Keratinocyte (primary cell): ENCODE results near the gene SEPTIN10. TPM values are rescaled to one million over a fixed set of nuclear protein-coding genes. Genes with fewer than 3 reads are reported as not detected.

Source experiments
- DNase-seq: peaks from one replicate; pipeline ENCODE4 v3.0.0-alpha.2; 2011; ENCODE audit warnings: low read depth, missing footprints, low spot score
- FAIRE-seq: peaks from 2 replicates; lab custom pipeline; 2011; peaks lifted over from hg19 to GRCh38; lab: Jason Lieb, UNC
- H2AFZ ChIP-seq: 2 replicates; pipeline ENCODE4 v1.6.0; 2012; ENCODE audit warnings: low read length, control low read depth, inconsistent platforms; ENCODE audit not compliant: control insufficient read depth
- H3K27ac ChIP-seq: 2 replicates; pipeline ENCODE4 v1.5.1; 2011; ENCODE audit warnings: low read length; ENCODE audit not compliant: control insufficient read depth, insufficient read depth
- H3K27me3 ChIP-seq: 3 replicates; pipeline ENCODE4 v1.6.0; 2011; ENCODE audit warnings: low read length; ENCODE audit not compliant: control insufficient read depth, insufficient read depth; ENCODE audit errors: extremely low read depth
- H3K36me3 ChIP-seq, 2 experiments: 2 replicates in 1 of 2; 3 replicates in 1 of 2; pipeline ENCODE4 v1.5.1; 2011; ENCODE audit warnings: low read length in 2 of 2, mild to moderate bottlenecking in 1 of 2; ENCODE audit not compliant: control insufficient read depth in 2 of 2, insufficient read depth in 2 of 2; ENCODE audit errors: extremely low read depth in 1 of 2
- H3K4me1 ChIP-seq: 3 replicates; pipeline ENCODE4 v1.5.1; 2011; ENCODE audit warnings: low read length; ENCODE audit not compliant: control insufficient read depth, insufficient read depth; ENCODE audit errors: extremely low read depth
- H3K4me2 ChIP-seq: 3 replicates; pipeline ENCODE4 v1.6.0; 2011; ENCODE audit warnings: low read depth, low read length; ENCODE audit not compliant: control insufficient read depth, insufficient read depth; ENCODE audit errors: extremely low read depth
- H3K4me3 ChIP-seq, 3 experiments: fragments of 200-600 bp in 1 of 3; sonication (generic) in 1 of 3; 2 replicates in 2 of 3; 3 replicates in 1 of 3; pipeline ENCODE4 v1.5.1; 2011 to 2016; ENCODE audit warnings: low read length in 3 of 3, mild to moderate bottlenecking in 3 of 3, control low read depth in 2 of 3, inconsistent platforms in 1 of 3, low read depth in 1 of 3, mixed read lengths in 1 of 3, mixed run types in 1 of 3, moderate library complexity in 1 of 3; ENCODE audit not compliant: control insufficient read depth in 2 of 3, insufficient read depth in 2 of 3; ENCODE audit errors: extremely low read depth in 1 of 3
- H3K79me2 ChIP-seq: 2 replicates; pipeline ENCODE4 v1.6.0; 2012; ENCODE audit warnings: low read length; ENCODE audit not compliant: control insufficient read depth, insufficient read depth
- H3K9ac ChIP-seq: 3 replicates; pipeline ENCODE4 v1.6.0; 2011; ENCODE audit warnings: low read length; ENCODE audit not compliant: control insufficient read depth, insufficient read depth; ENCODE audit errors: extremely low read depth
- H3K9me1 ChIP-seq: 3 replicates; pipeline ENCODE4 v1.6.0; 2011; ENCODE audit warnings: low read length; ENCODE audit not compliant: control insufficient read depth, insufficient read depth; ENCODE audit errors: extremely low read depth
- H3K9me3 ChIP-seq: 2 replicates; pipeline ENCODE4 v1.5.1; 2012; ENCODE audit warnings: low read depth, low read length; ENCODE audit not compliant: control insufficient read depth
- H4K20me1 ChIP-seq: 3 replicates; pipeline ENCODE4 v1.6.0; 2011; ENCODE audit warnings: low read length; ENCODE audit not compliant: control insufficient read depth, insufficient read depth; ENCODE audit errors: extremely low read depth
- CTCF ChIP-seq, 3 experiments: IDR thresholded peaks in 1 of 3; conservative IDR thresholded peaks in 1 of 3; optimal IDR thresholded peaks in 1 of 3; 2 replicates in 2 of 3; 3 replicates in 1 of 3; pipeline versions ENCODE3 to v1.5.1; 2011; ENCODE audit warnings: low read length in 3 of 3, mild to moderate bottlenecking in 3 of 3, moderate library complexity in 2 of 3, control low read depth in 1 of 3, inconsistent platforms in 1 of 3; ENCODE audit not compliant: insufficient read depth in 2 of 3; ENCODE audit errors: extremely low read depth in 1 of 3
- EZH2 ChIP-seq: IDR thresholded peaks from one replicate; pipeline ENCODE4 v1.6.1; 2012; ENCODE audit warnings: inconsistent platforms, mild to moderate bottlenecking, low read length, moderate library complexity
- dilution Hi-C: fragments of 300-500 bp; cut with MboI; formaldehyde crosslinking; loops from one replicate; pipeline ENCODE4 v1.7.0; 2020; ENCODE audit warnings: low sequenced_read_pairs; ENCODE audit not compliant: extremely low pct_ligation_motif_present
- polyA plus RNA-seq, 5 experiments: library from polyadenylated mRNA; depleted of rRNA in 3 of 5; stranded (reverse) in 3 of 5; stranded (forward) in 1 of 5; unstranded in 1 of 5; fragments of >200 nt; gene quantifications; 1 replicate in 1 of 5; 2 replicates in 3 of 5; 3 replicates in 1 of 5; pipeline versions ENCODE4 v1.2.1 to v1.2.3, GENCODE V29; 2011 to 2012; ENCODE audit warnings: missing spikeins in 2 of 5, low read depth in 1 of 5, low replicate concordance in 1 of 5

Gene SEPTIN10
- polyA plus RNA-seq, 1 donor (not counting 4 experiments of a cell fraction or from before 2014, with no cell fraction given) = 72.6 TPM

GRCh38 chr2:109623923-109624322 is 10.2 kb upstream of the SEPTIN10 start:
- Histone ChIP-seq H3K27me3 (no peaks in the 10 kb centered on the region), H3K9ac (no peak overlapping the region), H3K4me3 (no peak overlapping the region), H3K9me1 (no peaks in the 10 kb centered on the region), H3K79me2 (no peaks in the 10 kb centered on the region), H3K9me3 (no peaks in the 10 kb centered on the region), H3K4me2 (no peak overlapping the region), H2AFZ (no peak overlapping the region), H4K20me1 (no peaks in the 10 kb centered on the region), H3K4me1 (peaks cover 2% of the 10 kb centered on the region), H3K27ac (no peak overlapping the region), H3K36me3 (peaks cover 0 to 3% of the 10 kb centered on the region in 2 experiments)
- DNase-seq (no peak), FAIRE-seq (no peak)
- dilution Hi-C loops = no loop called here
- TF ChIP-seq EZH2 = no peak
- no peak for TF ChIP-seq CTCF (optimal IDR thresholded peaks at IDR 0.05 in 1 of 3, IDR thresholded peaks at IDR 0.05 in 1 of 3, conservative IDR thresholded peaks at IDR 0.05 in 1 of 3; ENCODE audit: extremely low read depth in 1 of 3, insufficient read depth in 2 of 3, low read length in 3 of 3)

GRCh38 chr2:109623297-109623696 is 9.5 kb upstream of the SEPTIN10 start:
- H3K79me2 ChIP-seq = peaks cover 4% of the 10 kb centered on the region
- no peaks in the 10 kb centered on the region for H3K27me3 ChIP-seq
- H3K9me3 ChIP-seq = no peaks in the 10 kb centered on the region
- no peak overlapping the region for H3K4me3 ChIP-seq
- H3K27ac ChIP-seq = no peak overlapping the region
- no peak overlapping the region for H3K9ac ChIP-seq
- H3K4me2 ChIP-seq = no peak overlapping the region
- TF ChIP-seq CTCF (optimal IDR thresholded peaks at IDR 0.05 in 1 of 3, IDR thresholded peaks at IDR 0.05 in 1 of 3, conservative IDR thresholded peaks at IDR 0.05 in 1 of 3; ENCODE audit: extremely low read depth in 1 of 3, insufficient read depth in 2 of 3, low read length in 3 of 3) (no peak), EZH2 (no peak)
- dilution Hi-C loops = no loop called here
- no peaks in the 10 kb centered on the region for H4K20me1 ChIP-seq
- no peak for DNase-seq
- no peak for FAIRE-seq
- no peak overlapping the region for H2AFZ ChIP-seq
- H3K9me1 ChIP-seq = no peaks in the 10 kb centered on the region
- peaks cover 0 to 3% of the 10 kb centered on the region in 2 experiments for H3K36me3 ChIP-seq
- peaks cover 8% of the 10 kb centered on the region for H3K4me1 ChIP-seq
